Measurements from ENCODE around the gene ZNF691. TPM values are rescaled to one million over a fixed set of nuclear protein-coding genes. Genes with fewer than 3 reads are reported as not detected.

ZNF691 gene
- total RNA-seq, 4 donors from 2014 or later = 4.7 to 24.1 (median 15.2) TPM

GRCh38 chr1:42816585-42817439 is 29.6 kb upstream of the ZNF691 start, which contains the start of the genes ERMAP and SVBP:
TSS of gene ERMAP (plus strand) at chr1:42817122. CDS start at chr1:42830449, 13,327 bp downstream.
TSS of gene SVBP (minus strand) at chr1:42817397. CDS start at chr1:42816544, 853 bp downstream.
- Histone ChIP-seq H3K36me3 (no peaks in the 10 kb centered on the region), H3K27me3 (no peaks in the 10 kb centered on the region), H3K27ac (peak within 1 kb of the TSS; percentile 95 to 98), H3K4me3 (peak within 1 kb of the TSS; percentile 64 to 83), H3K9me3 (no peaks in the 10 kb centered on the region), H3K4me1 (peaks cover 0 to 7% of the 10 kb centered on the region in 2 donors)
- TF ChIP-seq CTCF (IDR thresholded peaks at IDR 0.05) = peak in 1 of 4 experiments; percentile 9
- TF ChIP-seq POLR2A (IDR thresholded peaks at IDR 0.05) = peak in 1 of 2 donors; percentile 64
- intact Hi-C loops (cut with DNase I; ENCODE audit: low total_unique reads) = no loop called here
- DNase-seq = peak; percentile 91 to 94

- H3K9me3 ChIP-seq = no peaks in the 10 kb centered on the region
- peaks cover 0 to 7% of the 10 kb centered on the region in 2 donors for H3K4me1 ChIP-seq
- no peaks in the 10 kb centered on the region for H3K36me3 ChIP-seq
- peak overlapping the region; percentile 95 to 98 for H3K27ac ChIP-seq
- peak overlapping the region; percentile 64 to 83 for H3K4me3 ChIP-seq
- TF ChIP-seq POLR2A (IDR thresholded peaks at IDR 0.05) (no peak), CTCF (IDR thresholded peaks at IDR 0.05) (no peak)
- intact Hi-C loops (cut with DNase I; ENCODE audit: low total_unique reads) = no loop called here
- H3K27me3 ChIP-seq = no peaks in the 10 kb centered on the region
- DNase-seq = no peak
Observed at GRCh38 chr1:42817440-42817767, 29.0 kb upstream of the ZNF691 start.

GRCh38 chr1:42817976-42818375 is 28.4 kb upstream of the ZNF691 start:
- H3K4me3 ChIP-seq = no peak overlapping the region
- TF ChIP-seq POLR2A (IDR thresholded peaks at IDR 0.05) (no peak), CTCF (IDR thresholded peaks at IDR 0.05) (no peak)
- H3K9me3 ChIP-seq = no peaks in the 10 kb centered on the region
- no peak for DNase-seq
- intact Hi-C loops (cut with DNase I; ENCODE audit: low total_unique reads) = no loop called here
- peak overlapping the region; percentile 95 to 98 for H3K27ac ChIP-seq
- H3K36me3 ChIP-seq = no peaks in the 10 kb centered on the region
- H3K4me1 ChIP-seq = peaks cover 0 to 7% of the 10 kb centered on the region in 2 donors
- H3K27me3 ChIP-seq = no peaks in the 10 kb centered on the region

GRCh38 chr1:42820813-42821212 is 25.6 kb upstream of the ZNF691 start:
- no peak for DNase-seq
- Histone ChIP-seq H3K4me1 (peaks cover 0 to 3% of the 10 kb centered on the region in 2 donors), H3K36me3 (no peaks in the 10 kb centered on the region), H3K27ac (no peak overlapping the region), H3K4me3 (no peak overlapping the region), H3K9me3 (no peaks in the 10 kb centered on the region), H3K27me3 (no peaks in the 10 kb centered on the region)
- intact Hi-C loops (cut with DNase I; ENCODE audit: low total_unique reads) = no loop called here
- TF ChIP-seq CTCF (IDR thresholded peaks at IDR 0.05) (no peak), POLR2A (IDR thresholded peaks at IDR 0.05) (no peak)

GRCh38 chr1:42821690-42822089 is 24.7 kb upstream of the ZNF691 start:
- TF ChIP-seq CTCF (IDR thresholded peaks at IDR 0.05) (no peak), POLR2A (IDR thresholded peaks at IDR 0.05) (no peak)
- Histone ChIP-seq H3K9me3 (no peaks in the 10 kb centered on the region), H3K36me3 (no peaks in the 10 kb centered on the region), H3K4me3 (no peak overlapping the region), H3K27me3 (no peaks in the 10 kb centered on the region), H3K27ac (no peak overlapping the region), H3K4me1 (no peaks in the 10 kb centered on the region)
- intact Hi-C loops (cut with DNase I; ENCODE audit: low total_unique reads) = no loop called here
- no peak for DNase-seq

Measured in uterus (tissue), 4 donors.